ENCODE measurements around the gene C1QTNF2. TPM values are rescaled to one million over a fixed set of nuclear protein-coding genes. Genes with fewer than 3 reads are reported as not detected.

The C1QTNF2 gene
- total and polyA plus RNA-seq, 10 of the 15 experiments (the other 5 are each of a cell fraction or from before 2014, with no cell fraction given), result not detected

DNA sequence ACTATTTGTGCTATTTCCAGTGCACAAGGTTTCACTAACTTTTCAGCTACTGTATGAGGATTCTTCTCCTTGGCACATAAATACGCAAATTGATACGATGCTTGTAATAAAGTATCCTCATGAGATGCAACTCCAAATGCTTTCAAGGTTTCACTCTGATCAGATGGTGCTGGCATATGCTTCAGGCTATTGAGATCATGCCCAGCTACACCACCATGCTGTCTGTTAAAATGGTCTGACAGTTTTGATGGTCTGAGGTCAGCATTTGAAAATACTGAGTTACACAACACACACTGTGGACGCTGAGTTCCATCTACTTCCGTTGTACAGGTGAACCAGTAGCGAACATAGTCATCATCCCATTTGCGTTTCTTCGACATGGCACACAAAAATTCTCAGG lies 24.7 kb upstream of the C1QTNF2 start:
- ChIA-PET RAD21 (ENCODE audit: unreplicated experiment) (interaction anchor here (1.1 kb wide), 1 partner anchor 27 kb away, joined by 3 read pairs; the partner anchor contains the start of gene PTTG1), POLR2A (interaction anchor here (1.7 kb wide), 1 partner anchor 24 kb away, joined by 7 read pairs; the partner anchor contains the start of gene SLU7), SMC1A (ENCODE audit: uncharacterized antibody, unreplicated experiment) (interaction anchor here (1.1 to 2.6 kb wide), 4 partner anchors 12 to 50 kb away, joined by 3 to 11 read pairs (median 4); no protein-coding TSS in a partner anchor), CTCF (interaction anchor here (0.8 to 10.2 kb wide), 5 partner anchors 9 to 373 kb away, joined by 3 to 101 read pairs (median 7); partner anchors contain the start of gene C1QTNF2)
- Histone ChIP-seq H3K4me1 (ENCODE audit: control insufficient read depth, insufficient read depth, low read length) (no peaks in the 10 kb centered on the region), H3K9ac (ENCODE audit: control insufficient read depth, insufficient read depth, low read length) (no peak overlapping the region), H3K27ac (ENCODE audit: control insufficient read depth, insufficient read depth) (no peak overlapping the region), H3K36me3 (ENCODE audit: control insufficient read depth in 2 of 2, insufficient read depth in 2 of 2, low read length in 1 of 2) (no peaks in the 10 kb centered on the region), H2AFZ (ENCODE audit: control insufficient read depth, low read depth, low read length) (no peak overlapping the region), H4K20me1 (ENCODE audit: control insufficient read depth, insufficient read depth) (no peaks in the 10 kb centered on the region), H3K27me3 (replicated peaks in 1 of 2; ENCODE audit: control insufficient read depth in 2 of 2, insufficient read depth in 2 of 2, low read length in 1 of 2) (no peaks in the 10 kb centered on the region), H3K4me2 (ENCODE audit: control insufficient read depth, insufficient read depth) (no peak overlapping the region), H3K4me3 (no peak overlapping the region), H3K9me3 (replicated peaks; ENCODE audit: control insufficient read depth, insufficient read depth, low read length) (no peaks in the 10 kb centered on the region), H3K79me2 (ENCODE audit: control insufficient read depth, insufficient read depth, low read length) (peaks cover 11% of the 10 kb centered on the region)
- intact Hi-C loops (cut with micrococcal nuclease; ENCODE audit: unreplicated experiment) (no loop called here), in situ Hi-C loops (cut with MboI) (no loop called here)
- 97% methylated on average over 7 of the region's 7 CpGs for WGBS (ENCODE audit: insufficient coverage, insufficient replicate concordance, low lambda C conversion rate, missing lambda C conversion rate)
- DNase-seq (ENCODE audit: low read depth, low spot score) (no peak), ATAC-seq (no peak), FAIRE-seq (no peak)
- TF ChIP-seq ZNF207 (IDR thresholded peaks at IDR 0.05; ENCODE audit: borderline replicate concordance) (no peak), IKZF2 (IDR thresholded peaks at IDR 0.05) (no peak)
- TF ChIP-seq, protein P1, sequence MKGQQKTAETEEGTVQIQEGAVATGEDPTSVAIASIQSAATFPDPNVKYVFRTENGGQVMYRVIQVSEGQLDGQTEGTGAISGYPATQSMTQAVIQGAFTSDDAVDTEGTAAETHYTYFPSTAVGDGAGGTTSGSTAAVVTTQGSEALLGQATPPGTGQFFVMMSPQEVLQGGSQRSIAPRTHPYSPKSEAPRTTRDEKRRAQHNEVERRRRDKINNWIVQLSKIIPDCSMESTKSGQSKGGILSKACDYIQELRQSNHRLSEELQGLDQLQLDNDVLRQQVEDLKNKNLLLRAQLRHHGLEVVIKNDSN (IDR thresholded peaks at IDR 0.05; ENCODE audit: borderline replicate concordance, extremely low read length, insufficient read depth, low read depth, low read length), result no peak
- BruUV-seq (replicated peaks), result no TSS peak

Measured in GM12878 (cell line).